Adipocyte (in vitro differentiated cells): Measurements from ENCODE around the gene MAST2.
"Not testable (repeated sequence)": the region's sequence is repeated elsewhere in the genome, so short reads cannot be mapped to it uniquely, and the experiment has no call there.

ENCODE experiments used
- DNase-seq: peaks from one replicate; pipeline ENCODE4 v3.0.0-alpha.2; 2015; ENCODE audit warnings: low read depth
- H3K27me3 ChIP-seq: replicated peaks from 2 replicates; pipeline ENCODE4 v1.7.0; 2013; ENCODE audit warnings: mild to moderate bottlenecking, low read length, moderate library complexity; ENCODE audit not compliant: control insufficient read depth, insufficient read depth
- H3K36me3 ChIP-seq: 2 replicates; pipeline ENCODE4 v1.7.0; 2013; ENCODE audit warnings: low read length, mild to moderate bottlenecking, moderate library complexity; ENCODE audit not compliant: control insufficient read depth, insufficient read depth, severe bottlenecking
- H3K4me1 ChIP-seq: 2 replicates; pipeline ENCODE4 v1.7.0; 2013; ENCODE audit warnings: mild to moderate bottlenecking, low read length, moderate library complexity; ENCODE audit not compliant: control insufficient read depth, insufficient read depth
- H3K4me3 ChIP-seq: 2 replicates; pipeline ENCODE4 v1.7.0; 2013; ENCODE audit warnings: mild to moderate bottlenecking, low read length, moderate library complexity
- H3K9ac ChIP-seq: 2 replicates; pipeline ENCODE4 v1.7.0; 2013; ENCODE audit warnings: mild to moderate bottlenecking, low read length, moderate library complexity
- H3K9me3 ChIP-seq: 2 replicates; pipeline ENCODE4 v1.7.0; 2013; ENCODE audit warnings: mild to moderate bottlenecking, low read length, moderate library complexity; ENCODE audit not compliant: control insufficient read depth

The MAST2 gene

DNA sequence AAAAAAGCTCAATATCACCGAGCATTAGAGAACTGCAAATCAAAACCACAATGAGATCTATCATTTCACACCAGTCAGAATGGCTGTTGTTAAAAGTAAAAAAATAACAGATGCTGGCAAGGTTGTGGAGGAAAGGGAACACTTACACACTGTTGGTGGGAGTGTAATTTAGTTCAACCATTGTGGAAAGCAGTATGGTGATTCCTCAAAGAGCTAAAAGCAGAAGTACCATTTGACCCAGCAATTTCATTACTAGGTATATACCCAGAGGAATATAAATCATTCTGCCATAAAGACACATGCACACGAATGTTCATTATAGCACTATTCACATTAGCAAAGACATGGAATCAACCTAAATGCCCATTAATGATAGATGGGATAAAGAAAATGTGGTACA is 146.1 kb downstream of the MAST2 start:
- not testable (repeated sequence) for H3K9ac ChIP-seq, DNase-seq, H3K36me3 ChIP-seq

DNA sequence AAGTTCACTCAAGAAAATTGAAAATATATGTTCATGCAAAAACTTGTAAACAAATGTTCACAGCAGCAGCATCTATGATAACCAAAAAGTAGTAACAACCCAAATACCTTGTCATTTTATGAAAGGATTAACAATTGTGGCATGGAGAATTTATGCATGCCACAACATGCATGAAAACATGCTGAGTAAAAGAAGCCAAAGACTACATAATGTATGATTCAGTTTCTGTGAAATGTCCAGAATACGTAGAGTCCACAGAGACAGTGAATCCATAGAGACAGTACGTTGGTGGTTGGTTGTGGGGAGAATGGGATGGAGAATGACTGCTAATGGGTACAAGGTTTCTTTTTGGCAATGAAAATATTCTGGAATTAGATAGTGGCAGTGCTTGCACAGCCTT is 148.7 kb downstream of the MAST2 start:
- DNase-seq = peak; percentile 19
- H3K9ac ChIP-seq = no peak overlapping the region
- no peaks in the 10 kb centered on the region for H3K36me3 ChIP-seq
- H3K4me3 ChIP-seq = no peak overlapping the region
- H3K27me3 ChIP-seq = no peaks in the 10 kb centered on the region
- no peaks in the 10 kb centered on the region for H3K9me3 ChIP-seq
- H3K4me1 ChIP-seq = peaks cover 22% of the 10 kb centered on the region

More for the DNA sequence above, 146.1 kb downstream of the MAST2 start:
- not testable (repeated sequence) for H3K27me3 ChIP-seq, H3K4me3 ChIP-seq, H3K9me3 ChIP-seq
- peaks cover 22% of the 10 kb centered on the region for H3K4me1 ChIP-seq

DNA sequence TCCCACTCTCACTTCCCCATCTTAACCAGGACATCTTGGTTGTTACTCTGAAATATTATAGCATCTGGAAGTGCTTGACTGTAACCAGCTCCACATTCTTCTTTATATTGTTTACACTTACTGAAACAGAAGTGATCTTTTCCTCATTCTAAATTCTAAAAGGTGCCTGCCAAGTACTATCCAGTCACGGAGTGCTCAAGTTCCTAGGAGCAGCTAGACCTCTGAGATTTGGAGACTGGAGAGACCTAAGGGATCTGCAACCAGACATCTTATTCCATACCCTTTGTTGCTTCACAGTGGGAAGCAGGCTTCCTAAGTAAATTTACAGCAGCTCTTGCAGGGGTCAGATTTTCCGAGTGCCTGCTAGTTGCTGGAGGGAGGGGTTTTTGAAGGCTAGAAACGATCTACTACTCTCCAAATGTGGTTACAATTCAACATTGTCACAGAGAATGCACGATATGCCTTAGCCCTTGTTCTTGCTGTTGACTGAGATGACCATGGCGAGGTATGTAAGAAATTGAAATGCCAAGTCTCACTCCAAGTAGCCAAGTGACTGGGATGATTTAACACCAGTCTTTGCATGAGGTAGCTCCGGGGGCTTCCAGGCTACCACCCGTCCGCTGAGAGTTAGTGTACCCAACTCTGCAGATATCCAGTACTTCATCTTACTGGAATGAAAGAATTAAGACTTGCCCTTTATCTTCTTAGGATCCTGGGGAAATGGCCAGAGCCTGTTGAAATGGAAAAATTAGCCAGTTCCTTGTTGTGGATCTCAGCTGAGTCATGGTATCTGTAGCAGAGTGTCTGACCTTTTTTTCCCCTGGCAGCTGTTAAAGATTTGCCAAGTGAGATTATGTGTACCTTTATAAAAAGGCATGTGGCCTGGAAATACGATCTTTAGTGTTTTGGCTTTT is 150.8 kb downstream of the MAST2 start:
- peak overlapping the region; percentile 69 for H3K4me3 ChIP-seq
- peak; percentile 95 for DNase-seq

DNA sequence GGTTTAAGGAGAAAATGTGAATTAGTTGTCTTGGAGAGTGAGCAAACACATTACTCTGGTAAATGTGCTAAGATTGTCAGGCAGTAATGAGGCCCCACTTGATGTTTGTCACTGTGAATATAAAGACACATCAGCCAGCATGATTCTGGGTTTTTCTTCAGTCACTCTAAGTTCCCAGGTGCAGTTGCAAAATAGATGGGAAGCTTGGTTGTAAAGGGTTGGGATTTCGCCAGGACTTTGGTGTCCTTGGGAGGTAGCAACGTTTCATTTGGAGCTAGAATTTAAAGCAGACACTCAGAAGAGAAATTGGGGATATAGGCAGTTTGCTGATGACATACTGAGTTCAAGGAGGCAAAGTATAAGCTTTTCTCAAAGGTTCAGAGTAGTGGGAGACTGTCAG is 154.3 kb downstream of the MAST2 start:
- H3K9ac ChIP-seq = no peak overlapping the region
- peaks cover 22% of the 10 kb centered on the region for H3K4me1 ChIP-seq
- DNase-seq = peak; percentile 38
- no peaks in the 10 kb centered on the region for H3K9me3 ChIP-seq
- no peaks in the 10 kb centered on the region for H3K27me3 ChIP-seq
- H3K4me3 ChIP-seq = no peak overlapping the region
- peaks cover 13% of the 10 kb centered on the region for H3K36me3 ChIP-seq

More for the DNA sequence above, 150.8 kb downstream of the MAST2 start:
- no peaks in the 10 kb centered on the region for H3K36me3 ChIP-seq
- no peaks in the 10 kb centered on the region for H3K9me3 ChIP-seq
- H3K4me1 ChIP-seq = peaks cover 22% of the 10 kb centered on the region
- no peaks in the 10 kb centered on the region for H3K27me3 ChIP-seq
- peak overlapping the region; percentile 63 for H3K9ac ChIP-seq

DNA sequence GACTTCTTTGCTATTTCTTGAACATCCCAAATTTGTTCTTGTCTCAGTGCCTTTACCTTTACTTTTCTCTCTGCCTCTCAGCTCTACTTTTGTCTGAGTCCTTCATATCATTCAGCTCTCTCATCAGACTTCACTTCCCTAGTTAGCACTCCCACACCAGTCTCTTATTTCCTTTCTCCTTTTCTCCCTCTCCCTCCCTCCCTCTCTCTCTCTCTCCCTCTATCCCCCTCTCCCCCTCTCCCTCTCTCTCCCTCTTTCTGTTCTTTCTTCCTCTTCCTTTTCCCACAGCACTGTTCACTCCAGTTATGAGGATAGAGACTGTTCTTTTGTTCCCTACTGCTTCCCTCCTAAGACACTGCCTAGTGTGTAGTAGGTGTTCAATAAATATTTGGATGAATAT is 154.9 kb downstream of the MAST2 start:
- Histone ChIP-seq H3K27me3 (no peaks in the 10 kb centered on the region), H3K9ac (no peak overlapping the region), H3K9me3 (no peaks in the 10 kb centered on the region), H3K36me3 (peaks cover 13% of the 10 kb centered on the region), H3K4me1 (peaks cover 17% of the 10 kb centered on the region), H3K4me3 (no peak overlapping the region)
- DNase-seq = no peak

DNA sequence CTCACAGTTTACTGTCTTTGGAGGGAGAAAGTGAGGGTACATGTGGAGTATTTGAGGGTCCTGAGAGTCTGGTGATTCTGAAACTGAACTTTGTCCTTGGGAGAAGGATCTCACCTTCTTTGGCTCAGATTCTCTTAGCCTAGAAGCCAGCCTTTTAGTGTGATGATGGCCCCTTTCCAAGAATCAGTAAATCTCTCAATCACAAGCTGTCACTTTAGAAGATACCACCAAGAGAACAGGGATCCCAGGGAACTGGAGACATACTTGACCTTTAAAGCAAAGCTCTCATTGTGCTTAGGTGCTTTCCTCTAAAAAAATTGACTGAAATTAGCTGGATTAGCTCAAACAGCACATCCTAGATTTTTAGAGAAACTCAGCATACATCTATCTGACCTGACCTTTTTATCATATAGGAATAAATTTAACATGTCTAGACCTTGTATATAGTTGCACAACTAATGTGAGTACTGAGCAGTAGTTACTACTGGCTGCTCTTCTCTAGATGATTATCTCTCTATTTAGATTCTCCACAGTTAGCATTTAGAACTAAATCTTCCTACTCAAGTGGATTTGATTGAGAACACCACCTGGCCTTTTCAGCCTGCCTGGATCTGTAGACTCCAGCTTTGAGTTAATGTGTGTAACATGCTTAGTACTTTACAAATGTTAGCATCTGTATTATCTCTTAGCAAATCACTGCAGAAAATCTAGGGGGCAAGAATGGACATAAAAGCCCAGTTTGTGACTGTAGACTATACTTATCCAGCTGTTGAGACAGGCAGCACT is 157.7 kb downstream of the MAST2 start:
- DNase-seq = no peak
- Histone ChIP-seq H3K27me3 (no peaks in the 10 kb centered on the region), H3K9ac (no peak overlapping the region), H3K4me1 (no peaks in the 10 kb centered on the region), H3K36me3 (peaks cover 13% of the 10 kb centered on the region), H3K9me3 (no peaks in the 10 kb centered on the region), H3K4me3 (no peak overlapping the region)

DNA sequence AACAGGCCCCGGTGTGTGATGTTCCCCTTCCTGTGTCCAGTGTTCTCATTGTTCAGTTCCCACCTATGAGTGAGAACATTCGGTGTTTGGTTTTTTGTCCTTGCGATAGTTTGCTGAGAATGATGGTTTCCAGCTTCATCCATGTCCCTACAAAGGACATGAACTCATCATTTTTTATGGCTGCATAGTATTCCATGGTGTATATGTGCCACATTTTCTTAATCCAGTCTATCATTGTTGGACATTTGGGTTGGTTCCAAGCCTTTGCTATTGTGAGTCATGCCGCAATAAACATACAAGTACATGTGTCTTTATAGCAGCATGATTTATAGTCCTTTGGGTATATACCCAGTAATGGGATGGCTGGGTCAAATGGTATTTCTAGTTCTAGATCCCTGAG is 158.5 kb downstream of the MAST2 start:
- not testable (repeated sequence) for DNase-seq, H3K4me1 ChIP-seq, H3K9ac ChIP-seq, H3K27me3 ChIP-seq, H3K4me3 ChIP-seq, H3K9me3 ChIP-seq
- H3K36me3 ChIP-seq = peaks cover 13% of the 10 kb centered on the region

DNA sequence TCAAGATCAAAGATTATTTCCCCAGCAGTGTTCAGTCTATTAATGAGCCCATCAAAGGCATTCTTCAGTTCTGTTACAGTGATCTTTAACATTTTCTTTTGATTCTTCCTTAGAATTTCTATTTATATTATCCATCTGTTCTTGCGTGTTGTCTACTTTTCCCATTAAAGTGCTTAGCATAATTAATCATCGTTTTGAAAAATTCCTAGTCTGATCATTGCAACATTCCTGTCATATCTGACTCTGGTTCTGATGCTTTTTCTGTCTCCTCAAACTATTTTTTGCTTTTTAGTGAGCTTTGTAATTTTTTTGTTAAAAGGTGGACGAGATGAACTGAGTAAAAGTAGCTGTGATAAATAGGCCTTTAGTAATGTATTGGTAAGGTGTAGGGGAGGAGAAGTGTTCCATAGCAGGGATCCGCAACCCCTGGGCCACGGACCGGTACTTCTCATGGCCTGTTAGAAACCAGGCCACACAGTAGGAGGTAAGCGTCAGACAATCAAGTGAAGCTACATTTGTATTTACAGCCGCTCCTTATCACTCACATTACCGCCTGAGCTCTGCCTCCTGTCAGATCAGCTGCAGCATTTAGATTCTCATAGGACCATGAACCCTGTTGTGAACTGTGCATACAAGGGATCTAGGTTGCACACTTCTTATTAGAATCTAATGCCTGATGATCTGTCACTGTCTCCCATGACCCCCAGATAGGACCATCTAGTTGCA is 165.7 kb downstream of the MAST2 start:
- H3K4me1 ChIP-seq = no peaks in the 10 kb centered on the region
- DNase-seq = no peak
- no peak overlapping the region for H3K9ac ChIP-seq
- H3K4me3 ChIP-seq = no peak overlapping the region
- no peaks in the 10 kb centered on the region for H3K9me3 ChIP-seq
- no peaks in the 10 kb centered on the region for H3K27me3 ChIP-seq
- H3K36me3 ChIP-seq = peaks cover 4% of the 10 kb centered on the region

DNA sequence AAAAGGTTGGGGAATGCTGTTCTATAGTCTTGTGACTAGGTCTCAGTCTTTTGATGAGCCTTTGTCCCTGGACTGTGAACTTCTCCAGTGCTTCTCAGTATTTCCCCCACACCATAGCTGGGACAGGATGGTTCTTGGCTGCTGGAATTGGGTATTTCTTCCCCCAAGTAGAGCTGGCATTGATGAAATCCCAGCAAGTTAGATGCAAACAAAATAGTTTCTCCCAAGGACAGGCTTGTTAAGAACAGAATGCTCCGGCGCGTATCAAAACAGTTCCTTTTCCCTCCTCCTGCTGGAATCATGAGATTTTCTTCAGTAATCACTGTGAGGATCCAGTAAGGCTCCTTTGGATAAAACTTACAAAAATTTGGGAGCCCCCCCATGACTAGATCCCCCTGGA is 166.5 kb downstream of the MAST2 start:
- H3K4me1 ChIP-seq = no peaks in the 10 kb centered on the region
- peaks cover 4% of the 10 kb centered on the region for H3K36me3 ChIP-seq
- no peaks in the 10 kb centered on the region for H3K9me3 ChIP-seq
- no peak overlapping the region for H3K9ac ChIP-seq
- no peak overlapping the region for H3K4me3 ChIP-seq
- H3K27me3 ChIP-seq = no peaks in the 10 kb centered on the region
- DNase-seq = no peak

DNA sequence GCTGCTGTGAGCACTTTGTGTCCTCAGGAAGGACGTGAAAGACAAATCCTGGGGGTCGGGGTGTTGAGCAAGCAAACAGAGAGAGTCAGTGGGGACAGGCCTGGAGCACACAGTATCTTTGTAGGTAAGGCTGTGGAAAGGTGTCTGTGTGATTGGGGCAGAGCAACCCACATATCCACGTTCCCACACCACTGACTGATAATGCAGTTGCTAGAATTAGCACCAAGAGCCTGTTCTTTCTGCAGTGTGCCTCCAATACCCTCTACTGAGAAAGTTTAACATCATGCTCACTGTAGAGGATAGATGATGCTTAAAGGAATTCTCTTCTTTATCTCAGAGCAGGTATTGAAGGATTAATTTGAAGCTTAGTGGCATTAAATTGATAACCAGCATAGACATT is 167.9 kb downstream of the MAST2 start:
- no peaks in the 10 kb centered on the region for H3K27me3 ChIP-seq

More for the DNA sequence above, 167.9 kb downstream of the MAST2 start:
- H3K36me3 ChIP-seq = peaks cover 4% of the 10 kb centered on the region
- no peak for DNase-seq
- no peaks in the 10 kb centered on the region for H3K4me1 ChIP-seq
- no peak overlapping the region for H3K4me3 ChIP-seq
- no peaks in the 10 kb centered on the region for H3K9me3 ChIP-seq
- H3K9ac ChIP-seq = no peak overlapping the region
